Thyroid gland (tissue), 4 donors: ENCODE results near the gene FXYD7.

Experiments
- CTCF ChIP-seq, 6 experiments: fragments of 200-600 bp in 3 of 6; fragments of 450-650 bp in 3 of 6; sonication (generic) in 3 of 6; IDR thresholded peaks; one replicate each; pipeline ENCODE4 v1.5.1; 2016 to 2019; ENCODE audit warnings: antibody characterized with exemption in 6 of 6, mild to moderate bottlenecking in 2 of 6, inconsistent platforms in 1 of 6, moderate library complexity in 1 of 6
- POLR2A ChIP-seq, 2 donors: fragments of 450-650 bp; IDR thresholded peaks; one replicate each; pipeline ENCODE4 v1.6.1; 2017; ENCODE audit warnings: antibody characterized with exemption in 2 of 2, mild to moderate bottlenecking in 2 of 2, moderate library complexity in 1 of 2

DNA sequence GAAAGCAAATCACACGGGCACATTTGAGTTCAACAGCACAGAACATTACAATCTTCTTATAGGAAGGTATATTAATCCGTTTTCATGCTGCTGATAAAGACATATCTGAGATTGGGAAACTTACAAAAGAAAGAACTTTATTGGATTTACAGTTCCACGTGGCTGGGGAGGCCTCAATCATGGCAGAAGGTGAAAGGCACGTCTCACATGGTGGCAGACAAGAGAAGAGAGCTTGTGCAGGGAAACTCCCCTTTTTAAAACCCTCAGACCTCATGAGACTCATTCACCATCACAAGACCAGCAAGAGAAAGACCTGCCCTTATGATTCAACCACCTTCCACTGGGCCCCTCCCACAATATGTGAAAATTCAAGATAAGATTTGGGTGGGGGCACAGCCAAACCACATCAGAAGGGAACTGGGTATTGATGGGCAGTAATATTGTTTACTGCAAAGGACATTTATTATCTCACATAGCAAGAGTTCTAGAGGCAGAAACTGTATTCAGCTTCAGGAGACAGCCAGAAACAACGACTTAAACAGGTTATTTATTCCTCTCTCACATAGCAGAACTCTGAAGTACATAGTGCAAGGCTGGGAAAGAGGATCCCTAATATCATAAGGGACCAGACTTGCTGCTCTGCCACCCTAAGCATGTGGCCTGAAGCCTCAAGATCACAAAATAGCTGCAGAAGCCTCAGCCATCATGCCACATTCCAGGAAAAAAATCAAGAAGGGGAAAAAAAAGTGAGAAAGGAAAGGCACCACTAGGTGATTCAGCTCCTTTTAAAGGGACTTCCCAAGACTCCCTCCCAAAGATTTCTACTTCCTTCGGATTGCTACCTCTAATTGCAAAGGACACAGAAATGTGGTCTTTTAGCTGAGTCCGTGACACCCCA, 34.6 kb downstream of the FXYD7 start:
- no peak for TF ChIP-seq CTCF (IDR thresholded peaks at IDR 0.05)
- TF ChIP-seq POLR2A (IDR thresholded peaks at IDR 0.05), result no peak
